HG03571 (cell line): Measurements from ENCODE around the gene LIPC.

Experiments
- ATAC-seq: cut with Tn5 transposase; IDR thresholded peaks from one replicate; pipeline ENCODE4 v1.9.1; 2021; ENCODE audit not compliant: unreplicated experiment

The LIPC gene

DNA sequence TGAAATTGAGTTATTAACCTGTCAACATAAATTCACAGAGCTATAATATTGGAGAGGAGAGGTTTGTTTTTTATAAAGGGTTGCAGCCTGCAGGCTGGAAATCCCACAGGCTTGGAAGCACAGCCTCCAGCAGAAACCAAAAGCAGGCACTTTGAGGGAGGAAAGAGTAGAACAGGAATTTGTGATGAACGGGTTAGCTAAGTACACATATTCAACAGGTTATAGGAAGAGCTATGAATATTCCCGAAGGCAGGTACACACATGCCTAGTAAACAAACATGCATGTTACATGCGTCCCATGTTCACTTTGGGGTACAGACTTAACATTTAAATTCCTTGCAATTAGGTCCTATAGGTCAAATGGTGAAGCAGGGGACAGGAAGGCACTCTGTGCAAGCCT is 25.9 kb upstream of the LIPC start:
- ATAC-seq: no peak

DNA sequence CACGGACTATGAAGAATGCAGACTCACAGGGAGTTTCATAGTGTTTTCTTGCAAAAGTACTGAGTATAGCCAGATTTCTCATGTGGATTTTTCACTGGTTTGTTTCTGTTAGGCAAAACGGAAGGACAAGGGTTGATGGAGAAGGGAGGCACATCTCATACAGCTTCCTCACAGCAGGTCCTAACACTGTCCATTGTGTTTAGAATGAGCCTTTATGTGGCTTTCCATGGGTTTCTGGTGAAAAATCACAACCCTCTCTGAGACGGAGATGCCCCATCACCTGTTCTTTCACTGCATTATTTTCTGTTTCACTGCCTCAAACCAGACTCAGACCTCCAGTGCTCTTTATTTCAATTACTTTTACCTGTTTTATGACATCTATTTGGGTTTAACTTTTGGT is 25.0 kb upstream of the LIPC start:
- ATAC-seq: no peak

GRCh38 chr15:58407236-58407775 is 24.5 kb upstream of the LIPC start:
- no peak for ATAC-seq

DNA sequence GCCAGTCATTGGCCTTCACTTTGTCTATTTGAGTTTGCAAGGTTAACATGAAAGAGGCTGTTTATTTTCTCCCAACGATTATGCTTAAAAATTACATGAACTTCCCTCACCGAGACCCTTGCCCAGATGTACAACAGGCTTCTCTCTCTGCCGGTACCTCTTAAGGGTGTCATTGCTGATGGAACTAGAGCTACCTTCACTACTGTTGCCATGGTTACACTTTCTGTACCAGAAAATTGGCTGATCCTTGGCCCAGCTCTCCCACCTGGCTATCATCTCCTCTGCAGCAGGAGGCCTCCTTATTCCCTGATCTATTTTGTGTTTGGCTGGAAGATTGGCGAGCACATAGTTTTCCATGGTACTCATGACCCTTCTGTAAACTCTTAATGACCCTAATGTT is 24.0 kb upstream of the LIPC start:
- no peak for ATAC-seq

DNA sequence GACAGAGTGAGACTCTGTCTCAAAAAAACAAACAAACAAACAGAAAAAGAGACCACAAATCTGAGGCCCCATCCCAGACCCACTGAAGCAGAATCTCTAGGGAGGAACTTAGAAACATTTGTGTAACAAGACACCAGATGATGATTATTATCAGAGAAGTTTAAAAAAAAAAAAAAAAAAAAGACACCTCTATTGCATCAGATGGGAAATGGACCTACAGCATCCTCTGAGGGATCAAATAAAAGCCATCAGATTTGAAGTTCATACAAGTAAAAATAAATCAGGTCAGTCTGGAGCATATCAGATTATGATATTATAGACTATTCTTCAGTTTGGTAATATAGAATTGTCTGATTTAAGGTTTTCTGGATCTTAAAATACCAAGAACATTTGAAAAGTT is 21.9 kb upstream of the LIPC start:
- no peak for ATAC-seq

DNA sequence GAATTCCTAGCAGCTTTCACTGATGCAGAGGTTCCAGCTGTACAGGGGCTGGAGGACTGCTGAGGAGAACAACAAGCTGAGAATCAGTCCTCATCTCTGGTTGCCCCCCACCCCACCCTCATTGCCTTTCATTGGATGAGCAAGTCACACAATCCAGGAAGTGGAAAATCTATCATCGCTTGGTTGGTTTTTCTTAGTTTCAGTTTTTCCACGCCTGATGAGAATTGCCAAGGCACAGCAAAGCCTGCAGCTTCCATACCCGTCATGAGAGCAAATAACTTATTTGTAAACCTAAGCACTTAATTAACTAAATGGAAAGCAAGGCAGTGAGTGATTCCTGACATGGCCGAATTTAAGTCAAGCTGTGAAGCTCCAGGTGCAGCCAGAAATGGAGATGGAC is 21.4 kb upstream of the LIPC start:
- ATAC-seq: no peak

- ATAC-seq: no peak
Observed at GRCh38 chr15:58413253-58413652, 18.5 kb upstream of the LIPC start.

GRCh38 chr15:58415636-58416035 is 16.2 kb upstream of the LIPC start:
- no peak for ATAC-seq

- no peak for ATAC-seq
Observed at GRCh38 chr15:58416963-58417362, 14.8 kb upstream of the LIPC start.

GRCh38 chr15:58418135-58418534 is 13.7 kb upstream of the LIPC start:
- no peak for ATAC-seq

DNA sequence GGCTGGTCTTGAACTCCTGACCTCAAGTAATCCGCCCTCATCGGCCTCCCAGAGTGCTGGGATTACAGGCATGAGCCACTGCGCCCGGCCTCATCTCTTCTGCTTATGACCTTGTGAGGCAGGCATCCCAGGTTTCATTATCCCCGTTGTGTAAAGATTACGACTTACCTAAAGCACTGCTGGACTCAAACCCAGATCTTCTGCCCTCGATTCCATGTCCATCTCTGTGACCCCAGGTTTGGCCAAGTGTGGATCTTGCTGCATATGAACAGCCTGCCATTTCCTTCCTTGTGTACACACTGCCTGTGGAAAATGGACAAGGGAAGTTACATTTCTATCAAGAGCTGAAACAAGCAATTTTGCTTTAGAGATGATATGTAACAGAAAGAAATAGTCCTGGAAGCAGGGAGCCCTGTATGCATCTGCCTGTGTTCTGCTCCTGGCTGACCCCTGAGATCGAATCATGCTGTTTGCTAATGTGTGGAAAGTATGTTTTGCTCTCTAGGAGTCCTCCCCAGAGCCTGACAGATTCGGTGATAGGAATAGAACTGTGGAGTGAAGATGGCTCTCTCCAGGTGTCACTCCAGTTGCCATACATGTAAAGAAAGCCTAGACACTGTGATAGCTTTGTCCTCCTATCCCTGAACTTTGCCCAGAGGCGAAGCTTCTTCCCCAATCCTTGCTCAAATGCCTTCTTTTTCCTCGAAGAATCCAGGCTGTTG is 11.8 kb upstream of the LIPC start:
- no peak for ATAC-seq

DNA sequence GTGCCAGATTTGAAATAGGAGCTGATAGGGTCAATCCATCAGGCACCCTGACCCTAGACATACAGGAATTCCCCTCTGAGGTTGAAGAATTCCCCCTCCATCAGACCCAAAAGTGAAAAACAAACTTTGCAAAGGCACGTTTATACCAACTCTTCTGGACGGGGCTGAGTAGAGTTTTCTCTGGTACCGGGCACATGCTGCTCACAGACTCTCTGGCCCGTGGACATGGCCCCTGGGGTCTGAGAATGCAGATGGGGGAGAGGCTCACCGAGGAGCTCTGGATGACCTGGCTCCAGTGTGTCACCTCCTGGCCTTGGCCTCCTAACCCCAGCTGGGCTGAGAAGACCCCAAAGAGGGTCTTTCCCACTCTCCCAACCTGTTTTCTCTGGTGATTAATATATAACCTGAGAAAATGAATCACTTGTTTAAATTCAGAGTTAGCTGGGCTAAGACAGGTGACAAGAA is 11.2 kb upstream of the LIPC start:
- no peak for ATAC-seq

- ATAC-seq: no peak
Observed at GRCh38 chr15:58423205-58423604, 8.6 kb upstream of the LIPC start.

DNA sequence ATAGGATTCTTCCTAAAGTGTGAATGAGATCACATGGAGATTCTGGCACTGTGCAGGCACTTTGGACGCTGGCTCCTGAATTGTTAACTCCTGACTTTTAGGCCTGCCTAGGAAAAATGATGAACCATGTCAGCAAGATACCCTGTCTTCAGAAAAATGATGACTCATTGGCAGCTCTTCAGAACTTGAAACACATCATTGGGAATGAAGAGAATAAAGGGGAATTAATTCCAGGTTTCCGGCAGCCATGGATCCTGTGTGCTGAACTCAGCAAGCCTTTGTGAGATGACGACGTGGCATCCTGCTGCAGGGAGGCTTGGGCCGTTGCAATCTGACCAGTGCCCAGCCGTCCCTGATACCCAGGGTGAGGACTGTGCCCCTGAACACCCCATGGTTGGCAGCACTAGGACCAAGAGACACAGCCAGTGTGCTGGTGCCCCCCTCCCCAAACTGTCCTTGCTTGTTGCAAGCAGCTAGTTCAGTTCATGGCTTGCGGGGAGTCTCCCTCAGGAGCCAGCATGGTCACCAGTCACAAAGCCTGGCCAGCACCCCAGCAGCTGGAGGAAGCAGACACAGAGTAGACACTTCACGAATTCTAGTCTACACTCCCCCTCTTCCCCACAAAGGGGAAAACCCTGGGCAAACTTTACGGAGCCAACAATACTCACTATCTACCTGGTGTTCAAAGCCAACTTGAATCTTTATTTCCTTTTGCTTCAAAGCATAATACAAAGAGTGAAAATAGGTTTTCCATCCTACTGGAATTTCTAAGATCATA is 7.8 kb upstream of the LIPC start:
- ATAC-seq: no peak

DNA sequence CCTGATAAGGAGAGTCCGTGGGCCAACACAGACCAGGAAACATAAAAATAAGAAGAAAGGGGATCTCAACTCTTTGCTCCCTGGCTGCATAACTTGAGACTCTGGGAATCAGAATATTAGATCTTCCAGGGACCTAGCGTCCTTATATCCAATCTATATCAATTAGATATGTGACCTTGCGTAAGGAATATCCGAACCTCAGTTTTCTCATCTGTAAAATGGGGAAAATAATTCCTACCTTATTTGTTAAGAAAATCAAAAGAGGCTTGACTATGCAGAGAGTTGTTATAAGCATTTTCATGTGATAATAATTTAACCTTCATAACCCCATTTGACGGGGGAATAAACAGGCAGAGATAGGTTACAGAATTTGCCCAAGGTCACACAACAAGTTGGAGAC is 7.1 kb upstream of the LIPC start:
- ATAC-seq: no peak

DNA sequence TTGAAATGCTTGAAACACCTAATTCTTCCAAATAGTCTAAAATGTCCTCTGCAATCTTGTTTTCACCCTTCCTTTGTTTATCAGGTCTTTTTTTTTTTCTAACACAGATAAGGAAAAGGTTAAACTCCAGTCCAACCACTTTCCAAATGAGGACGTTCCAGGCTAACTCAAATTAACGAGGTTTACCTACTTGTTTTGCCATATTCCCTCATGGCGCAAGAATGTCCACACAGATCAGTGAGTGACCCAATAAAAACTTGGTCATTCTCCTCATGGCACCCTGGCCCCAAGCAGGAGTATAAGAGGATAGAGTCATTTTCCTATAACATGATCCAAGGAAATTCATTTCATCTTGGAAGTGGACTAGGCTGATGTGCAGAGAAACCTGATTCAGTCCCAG is 6.6 kb upstream of the LIPC start:
- no peak for ATAC-seq

- no peak for ATAC-seq
Observed at GRCh38 chr15:58425834-58426233, 6.0 kb upstream of the LIPC start.

DNA sequence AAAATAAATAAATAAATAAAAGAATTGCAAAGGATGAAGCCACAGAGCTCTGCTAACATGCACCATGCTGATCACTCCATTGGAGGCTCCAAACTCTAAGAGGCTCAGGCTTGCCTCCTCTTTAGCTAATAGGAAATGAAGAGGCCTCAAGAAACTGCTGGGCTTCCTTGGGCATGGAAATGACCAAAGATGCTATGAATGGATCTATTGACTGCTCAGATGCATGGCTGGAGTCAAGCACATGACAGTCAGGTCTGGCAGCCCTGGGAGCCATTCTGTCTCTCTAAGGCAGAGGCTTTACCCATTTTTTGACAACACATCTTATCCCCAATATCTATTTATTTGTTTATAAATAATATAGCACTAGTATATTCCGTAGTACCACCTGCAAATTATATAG is 5.3 kb upstream of the LIPC start:
- no peak for ATAC-seq

- no peak for ATAC-seq
Observed at GRCh38 chr15:58427987-58428386, 3.8 kb upstream of the LIPC start.

- ATAC-seq: no peak
Observed at GRCh38 chr15:58430224-58430787, 1.5 kb upstream of the LIPC start.

DNA sequence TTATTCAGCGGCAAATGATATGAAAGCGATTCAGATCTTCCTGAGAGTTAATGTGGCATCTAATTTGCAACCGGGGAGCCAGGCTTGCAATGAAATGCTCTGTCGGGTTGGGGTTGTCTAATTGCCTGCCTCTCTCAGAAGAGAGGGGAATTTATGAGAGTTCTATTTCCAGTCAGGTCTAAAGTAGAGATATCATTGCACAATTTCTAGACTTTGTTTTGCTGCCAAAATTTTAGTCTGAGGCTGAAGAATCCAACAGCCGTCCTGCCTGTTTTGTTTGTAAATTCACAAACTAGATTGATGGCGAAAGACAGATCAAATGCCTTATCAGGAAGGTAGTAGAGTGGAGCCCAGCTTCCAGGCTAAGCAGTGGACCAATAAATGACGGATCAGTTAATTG is 610 bp downstream of the LIPC start:
- ATAC-seq: no peak
